ENCODE data around the gene HOXB4. TPM values are rescaled to one million over a fixed set of nuclear protein-coding genes. Genes with fewer than 3 reads are reported as not detected.

The HOXB4 gene
- polyA plus RNA-seq, 1 experiment, result 5.8 TPM

DNA sequence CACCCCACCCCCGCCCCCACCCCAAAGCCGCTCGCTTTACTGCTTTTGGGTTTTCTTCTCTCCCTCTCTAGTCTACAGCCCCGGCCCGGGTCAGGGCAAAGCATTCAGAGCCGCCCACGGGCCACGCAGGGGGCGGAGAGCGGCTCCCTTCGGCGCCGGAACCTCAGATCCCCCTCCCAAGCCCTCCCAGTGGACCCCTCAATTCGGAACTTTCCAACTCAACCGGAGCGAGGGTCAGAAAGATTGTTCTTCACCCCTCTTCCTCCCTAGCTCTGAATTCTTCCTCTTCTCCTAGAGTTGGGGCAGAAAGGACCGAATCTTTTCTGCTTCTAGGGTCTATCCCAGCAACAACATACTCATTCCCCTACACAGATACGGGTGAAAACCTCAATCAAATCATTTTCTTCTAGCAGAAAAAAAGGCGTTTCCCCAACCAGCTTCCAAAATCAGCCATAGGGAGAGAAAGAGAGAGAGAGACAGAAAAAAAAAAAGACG lies 34.2 kb downstream of the HOXB4 start:
- H3K9me3 ChIP-seq (ENCODE audit: control insufficient read depth, insufficient read depth, low read length), result no peaks in the 10 kb centered on the region; the same call in 1 of the 2 replicates
- H3K27ac ChIP-seq (ENCODE audit: low read depth, low read length), result peak overlapping the region; percentile 97
- DNase-seq (ENCODE audit: low read depth, low spot score), result no peak
- TF ChIP-seq, protein P1, sequence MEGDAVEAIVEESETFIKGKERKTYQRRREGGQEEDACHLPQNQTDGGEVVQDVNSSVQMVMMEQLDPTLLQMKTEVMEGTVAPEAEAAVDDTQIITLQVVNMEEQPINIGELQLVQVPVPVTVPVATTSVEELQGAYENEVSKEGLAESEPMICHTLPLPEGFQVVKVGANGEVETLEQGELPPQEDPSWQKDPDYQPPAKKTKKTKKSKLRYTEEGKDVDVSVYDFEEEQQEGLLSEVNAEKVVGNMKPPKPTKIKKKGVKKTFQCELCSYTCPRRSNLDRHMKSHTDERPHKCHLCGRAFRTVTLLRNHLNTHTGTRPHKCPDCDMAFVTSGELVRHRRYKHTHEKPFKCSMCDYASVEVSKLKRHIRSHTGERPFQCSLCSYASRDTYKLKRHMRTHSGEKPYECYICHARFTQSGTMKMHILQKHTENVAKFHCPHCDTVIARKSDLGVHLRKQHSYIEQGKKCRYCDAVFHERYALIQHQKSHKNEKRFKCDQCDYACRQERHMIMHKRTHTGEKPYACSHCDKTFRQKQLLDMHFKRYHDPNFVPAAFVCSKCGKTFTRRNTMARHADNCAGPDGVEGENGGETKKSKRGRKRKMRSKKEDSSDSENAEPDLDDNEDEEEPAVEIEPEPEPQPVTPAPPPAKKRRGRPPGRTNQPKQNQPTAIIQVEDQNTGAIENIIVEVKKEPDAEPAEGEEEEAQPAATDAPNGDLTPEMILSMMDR (IDR thresholded peaks at IDR 0.05; ENCODE audit: low read depth, low read length), result no peak
- peak overlapping the region; percentile 87 for H3K4me3 ChIP-seq (ENCODE audit: low read depth, low read length)
- no peaks in the 10 kb centered on the region for H3K27me3 ChIP-seq (ENCODE audit: control insufficient read depth, insufficient read depth, low read length)
- POLR2A ChIA-PET, result interaction anchor here (0.7 to 1.3 kb wide), 4 partner anchors 17 to 51 kb away, joined by 3 to 9 read pairs (median 5); no protein-coding TSS in a partner anchor
- CTCF ChIA-PET, result interaction anchor here (0.6 kb wide), 1 partner anchor 88 kb away, joined by 4 read pairs; no protein-coding TSS in a partner anchor

DNA sequence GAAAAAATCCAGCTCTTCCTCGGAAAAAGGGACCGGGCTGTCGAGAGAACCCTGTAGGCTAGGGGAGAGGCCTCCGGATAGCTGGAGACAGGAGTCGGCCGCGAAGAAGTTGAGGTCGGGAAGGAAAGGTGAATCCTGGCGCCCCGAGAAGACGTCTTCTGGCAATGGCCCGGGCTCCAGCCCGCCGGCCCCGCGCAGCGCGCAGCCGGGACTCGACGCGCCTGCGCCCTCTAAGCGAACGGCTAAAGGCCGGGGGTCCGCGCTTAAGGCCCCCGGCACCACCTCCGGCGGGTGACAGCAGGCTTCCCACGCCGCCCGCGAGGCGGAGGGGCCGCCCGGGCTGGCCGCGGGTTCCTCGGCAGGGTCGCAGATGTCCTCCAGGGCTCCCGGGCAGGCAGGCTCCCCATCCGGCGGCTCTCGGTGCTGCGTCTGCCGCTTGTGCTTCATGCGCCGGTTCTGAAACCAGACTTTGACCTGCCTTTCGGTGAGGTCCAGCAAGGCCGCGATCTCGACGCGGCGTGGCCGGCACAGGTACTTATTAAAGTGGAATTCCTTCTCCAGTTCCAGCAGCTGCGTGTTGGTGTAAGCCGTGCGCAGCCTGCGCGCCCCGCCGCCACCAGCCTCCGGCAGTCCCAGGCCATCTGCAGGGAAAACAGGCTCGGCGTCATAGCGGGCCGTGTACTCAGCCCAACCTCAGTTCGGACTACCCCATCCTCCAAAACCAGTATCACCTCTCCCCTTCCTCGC lies 34.9 kb downstream of the HOXB4 start:
- POLR2A ChIA-PET, result interaction anchor here (1.2 to 1.3 kb wide), 2 partner anchors 18 to 40 kb away, joined by 6 to 9 read pairs; no protein-coding TSS in a partner anchor

DNA sequence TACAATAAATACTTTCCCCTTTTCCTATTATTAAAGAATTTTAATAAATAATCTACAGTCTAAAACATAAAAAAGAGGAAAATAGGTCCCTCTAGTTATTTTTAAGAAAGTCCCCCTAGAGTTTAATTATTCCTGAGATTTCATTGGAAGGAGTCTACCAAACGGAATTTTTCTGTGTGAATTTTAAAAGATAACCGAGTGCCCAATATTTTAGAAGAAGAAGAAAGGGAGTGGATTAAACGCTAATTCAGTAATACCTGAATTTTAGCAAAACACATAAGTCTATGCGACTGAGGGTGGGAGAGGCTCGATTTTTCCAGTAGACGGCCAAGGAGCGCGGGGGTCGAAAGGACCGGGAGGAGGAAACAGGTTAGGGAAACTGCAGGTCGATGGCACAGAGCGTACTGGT lies 35.4 kb downstream of the HOXB4 start:
- TF ChIP-seq, protein P1 (IDR thresholded peaks at IDR 0.05; ENCODE audit: low read depth, low read length), result no peak
- Histone ChIP-seq H3K9me3 (ENCODE audit: control insufficient read depth, insufficient read depth, low read length) (no peaks in the 10 kb centered on the region; the same call in 1 of the 2 replicates), H3K27ac (ENCODE audit: low read depth, low read length) (peak overlapping the region; percentile 97), H3K27me3 (ENCODE audit: control insufficient read depth, insufficient read depth, low read length) (no peaks in the 10 kb centered on the region), H3K4me3 (ENCODE audit: low read depth, low read length) (peak overlapping the region; percentile 87)
- POLR2A ChIA-PET, result interaction anchor here (1.6 kb wide), 1 partner anchor 50 kb away, joined by 5 read pairs; no protein-coding TSS in a partner anchor
- CTCF ChIA-PET, result no interaction called here
- DNase-seq (ENCODE audit: low read depth, low spot score), result no peak

More for the DNA sequence above, 34.9 kb downstream of the HOXB4 start:
- TF ChIP-seq, protein P1 (IDR thresholded peaks at IDR 0.05; ENCODE audit: low read depth, low read length), result no peak
- no peaks in the 10 kb centered on the region for H3K27me3 ChIP-seq (ENCODE audit: control insufficient read depth, insufficient read depth, low read length)
- H3K27ac ChIP-seq (ENCODE audit: low read depth, low read length), result peak overlapping the region; percentile 97
- CTCF ChIA-PET, result interaction anchor here (0.6 kb wide), 1 partner anchor 87 kb away, joined by 4 read pairs; no protein-coding TSS in a partner anchor
- no peak for DNase-seq (ENCODE audit: low read depth, low spot score)
- no peaks in the 10 kb centered on the region; the same call in 1 of the 2 replicates for H3K9me3 ChIP-seq (ENCODE audit: control insufficient read depth, insufficient read depth, low read length)
- peak overlapping the region; percentile 87 for H3K4me3 ChIP-seq (ENCODE audit: low read depth, low read length)

DNA sequence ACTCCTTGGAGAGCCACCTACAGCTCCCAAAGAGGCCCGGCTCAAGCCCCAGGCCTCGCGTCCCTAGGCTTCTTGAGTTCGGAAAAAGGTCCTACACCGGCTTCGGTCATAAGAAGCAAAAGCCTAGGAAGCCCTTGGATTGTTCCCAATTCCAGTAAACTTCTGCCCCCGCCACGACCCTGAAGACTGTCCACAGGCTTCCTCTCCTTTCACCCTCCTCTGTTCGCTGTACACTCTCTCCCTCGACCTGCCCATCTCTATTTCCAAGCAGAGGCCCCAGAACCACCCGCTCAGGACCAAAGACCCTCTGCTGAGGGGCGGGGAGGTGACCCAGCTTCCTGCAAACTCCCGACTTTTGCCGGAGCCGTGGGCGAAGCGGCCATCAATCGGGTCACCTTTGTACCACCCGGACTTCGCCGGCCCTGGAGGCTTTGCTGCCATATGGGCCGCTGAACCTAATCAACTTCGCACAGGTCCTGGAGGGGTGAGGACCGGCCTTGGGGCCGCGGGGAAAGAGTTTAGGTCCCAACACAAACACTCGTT lies 36.0 kb downstream of the HOXB4 start:
- no peak for DNase-seq (ENCODE audit: low read depth, low spot score)
- peak overlapping the region; percentile 96 for H3K27ac ChIP-seq (ENCODE audit: low read depth, low read length)
- H3K4me3 ChIP-seq (ENCODE audit: low read depth, low read length), result peak overlapping the region; percentile 87
- CTCF ChIA-PET, result interaction anchor here (1.2 to 2.3 kb wide), 2 partner anchors 20 to 49 kb away, joined by 8 to 12 read pairs; no protein-coding TSS in a partner anchor
- no peaks in the 10 kb centered on the region; the same call in 1 of the 2 replicates for H3K9me3 ChIP-seq (ENCODE audit: control insufficient read depth, insufficient read depth, low read length)
- POLR2A ChIA-PET, result interaction anchor here (0.7 to 1.9 kb wide), 11 partner anchors 35 to 190 kb away, joined by 3 to 14 read pairs (median 5); partner anchors contain the start of gene HOXB5
- H3K27me3 ChIP-seq (ENCODE audit: control insufficient read depth, insufficient read depth, low read length), result no peaks in the 10 kb centered on the region
- TF ChIP-seq, protein P1 (IDR thresholded peaks at IDR 0.05; ENCODE audit: low read depth, low read length), result no peak
